Measurements from ENCODE around the gene METAP2. TPM values are rescaled to one million over a fixed set of nuclear protein-coding genes. Genes with fewer than 3 reads are reported as not detected.

METAP2 gene
- total and polyA plus RNA-seq, 2 experiments from 2014 or later = 55.6 to 64.3 TPM

DNA sequence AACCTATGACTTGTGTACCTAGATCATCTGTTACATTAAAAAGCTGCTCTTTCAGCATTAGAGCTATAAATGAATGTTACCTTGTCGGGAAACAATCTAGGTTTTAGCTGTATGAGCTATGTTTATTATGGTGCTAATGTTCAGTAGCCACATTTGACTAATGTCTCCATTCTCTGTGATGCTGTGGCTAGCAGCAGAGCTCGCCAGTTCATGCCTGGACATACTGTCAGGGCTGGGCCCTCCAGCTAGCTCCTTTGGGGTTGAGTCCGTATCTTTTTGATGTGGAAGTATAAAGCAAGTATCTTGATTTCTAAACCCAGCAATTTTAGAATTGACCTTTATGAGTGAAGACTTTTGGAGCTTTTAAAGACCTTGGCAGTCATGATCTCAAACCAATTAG, 41.2 kb downstream of the METAP2 start:
- Histone ChIP-seq H3K9me2 (ENCODE audit: insufficient read depth) (no peaks in the 10 kb centered on the region), H3K79me2 (ENCODE audit: insufficient read depth) (peaks cover 4% of the 10 kb centered on the region; the same call in 1 of the 2 replicates), H3K4me2 (ENCODE audit: unreplicated experiment) (no peak overlapping the region), H3K27ac (no peak overlapping the region), H3F3A (ENCODE audit: insufficient read depth) (peaks cover 16% of the 10 kb centered on the region), H2AFZ (no peak overlapping the region), H3K9me3 (ENCODE audit: low read depth) (no peaks in the 10 kb centered on the region), H3K36me3 (ENCODE audit: low read depth) (peaks cover 44% of the 10 kb centered on the region), H3K4me3 (no peak overlapping the region), H3K9ac (no peak overlapping the region), H4K20me1 (ENCODE audit: insufficient read depth) (no peaks in the 10 kb centered on the region), H3K27me3 (replicated peaks; ENCODE audit: insufficient read depth) (no peaks in the 10 kb centered on the region), H3K4me1 (ENCODE audit: insufficient read depth) (no peaks in the 10 kb centered on the region)
- DNase-seq = no peak
- TF ChIP-seq EZH2phosphoT487 (IDR thresholded peaks at IDR 0.05; ENCODE audit: insufficient read depth, low read depth) = no peak
- 97 to 100% methylated on average over 3 of the region's 3 CpGs for WGBS, 2 experiments (ENCODE audit: low coverage in 1 of 2, low lambda C conversion rate in 2 of 2, missing lambda C conversion rate in 2 of 2)
- in situ Hi-C loops (cut with MboI) = no loop called here

- in situ Hi-C loops (cut with MboI) = no loop called here
- Histone ChIP-seq H3K79me2 (ENCODE audit: insufficient read depth) (no peaks in the 10 kb centered on the region), H3K4me2 (ENCODE audit: unreplicated experiment) (no peak overlapping the region), H3K9ac (no peak overlapping the region), H3K4me1 (ENCODE audit: insufficient read depth) (no peaks in the 10 kb centered on the region), H3F3A (ENCODE audit: insufficient read depth) (peaks cover 16% of the 10 kb centered on the region), H2AFZ (no peak overlapping the region), H3K27ac (no peak overlapping the region), H3K27me3 (replicated peaks; ENCODE audit: insufficient read depth) (no peaks in the 10 kb centered on the region), H3K9me2 (ENCODE audit: insufficient read depth) (no peaks in the 10 kb centered on the region), H3K9me3 (ENCODE audit: low read depth) (no peaks in the 10 kb centered on the region), H3K36me3 (ENCODE audit: low read depth) (peaks cover 40% of the 10 kb centered on the region), H3K4me3 (no peak overlapping the region), H4K20me1 (ENCODE audit: insufficient read depth) (no peaks in the 10 kb centered on the region)
- DNase-seq = no peak
- TF ChIP-seq EZH2phosphoT487 (IDR thresholded peaks at IDR 0.05; ENCODE audit: insufficient read depth, low read depth) (no peak), EZH2 (IDR thresholded peaks at IDR 0.05; ENCODE audit: insufficient read depth, poor library complexity, severe bottlenecking) (no peak)
These were observed 42.8 kb downstream of the METAP2 start for GRCh38 chr12:95516757-95517156.

DNA sequence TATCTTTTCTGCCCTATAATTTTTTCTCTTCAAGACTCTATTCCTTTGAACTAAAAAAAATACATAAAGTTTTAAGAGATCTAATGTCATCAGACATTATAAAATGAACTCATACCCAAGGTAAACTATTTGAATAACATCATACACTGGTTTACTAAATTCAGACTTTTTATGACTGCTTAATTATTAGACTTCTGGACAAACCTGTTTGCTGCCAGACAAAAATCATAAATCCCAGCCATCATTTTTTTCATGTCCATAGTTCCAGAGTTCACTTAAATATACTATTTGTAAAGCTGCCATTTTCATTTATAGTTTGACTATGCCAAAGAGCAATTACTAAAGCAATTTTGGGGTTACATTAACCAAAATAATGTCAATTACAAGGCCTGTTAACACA, 43.3 kb downstream of the METAP2 start:
- Histone ChIP-seq H3K9me3 (ENCODE audit: low read depth) (no peaks in the 10 kb centered on the region), H2AFZ (no peak overlapping the region), H3K27ac (no peak overlapping the region), H3K4me1 (ENCODE audit: insufficient read depth) (no peaks in the 10 kb centered on the region), H3K4me2 (ENCODE audit: unreplicated experiment) (no peak overlapping the region), H3K9ac (no peak overlapping the region), H3K36me3 (ENCODE audit: low read depth) (peaks cover 35% of the 10 kb centered on the region), H3K27me3 (replicated peaks; ENCODE audit: insufficient read depth) (no peaks in the 10 kb centered on the region), H3K4me3 (no peak overlapping the region), H3K9me2 (ENCODE audit: insufficient read depth) (no peaks in the 10 kb centered on the region), H3F3A (ENCODE audit: insufficient read depth) (peaks cover 16% of the 10 kb centered on the region), H3K79me2 (ENCODE audit: insufficient read depth) (no peaks in the 10 kb centered on the region), H4K20me1 (ENCODE audit: insufficient read depth) (no peaks in the 10 kb centered on the region)
- in situ Hi-C loops (cut with MboI) = no loop called here
- no peak for TF ChIP-seq EZH2phosphoT487 (IDR thresholded peaks at IDR 0.05; ENCODE audit: insufficient read depth, low read depth)
- TF ChIP-seq EZH2 (IDR thresholded peaks at IDR 0.05; ENCODE audit: insufficient read depth, poor library complexity, severe bottlenecking) = no peak
- DNase-seq = no peak

GRCh38 chr12:95518944-95519343, 45.0 kb downstream of the METAP2 start:
- no peaks in the 10 kb centered on the region for H3K4me1 ChIP-seq (ENCODE audit: insufficient read depth)
- H3K4me3 ChIP-seq = no peak overlapping the region
- in situ Hi-C loops (cut with MboI) = no loop called here
- no peaks in the 10 kb centered on the region for H3K9me2 ChIP-seq (ENCODE audit: insufficient read depth)
- no peaks in the 10 kb centered on the region for H4K20me1 ChIP-seq (ENCODE audit: insufficient read depth)
- H3F3A ChIP-seq (ENCODE audit: insufficient read depth) = peaks cover 16% of the 10 kb centered on the region
- H3K4me2 ChIP-seq (ENCODE audit: unreplicated experiment) = no peak overlapping the region
- H3K36me3 ChIP-seq (ENCODE audit: low read depth) = peaks cover 19% of the 10 kb centered on the region
- no peaks in the 10 kb centered on the region for H3K27me3 ChIP-seq (replicated peaks; ENCODE audit: insufficient read depth)
- TF ChIP-seq EZH2 (IDR thresholded peaks at IDR 0.05; ENCODE audit: insufficient read depth, poor library complexity, severe bottlenecking) = no peak
- no peak for TF ChIP-seq EZH2phosphoT487 (IDR thresholded peaks at IDR 0.05; ENCODE audit: insufficient read depth, low read depth)
- H3K27ac ChIP-seq = no peak overlapping the region
- H3K79me2 ChIP-seq (ENCODE audit: insufficient read depth) = no peaks in the 10 kb centered on the region
- no peak for DNase-seq
- H2AFZ ChIP-seq = no peak overlapping the region
- H3K9ac ChIP-seq = no peak overlapping the region
- H3K9me3 ChIP-seq (ENCODE audit: low read depth) = no peaks in the 10 kb centered on the region

- no peak overlapping the region for H3K9ac ChIP-seq
- WGBS, 2 experiments (ENCODE audit: low coverage in 1 of 2, low lambda C conversion rate in 2 of 2, missing lambda C conversion rate in 2 of 2) = 97 to 98% methylated on average over 6 of the region's 6 CpGs
- no peak for TF ChIP-seq EZH2phosphoT487 (IDR thresholded peaks at IDR 0.05; ENCODE audit: insufficient read depth, low read depth)
- no peak for TF ChIP-seq EZH2 (IDR thresholded peaks at IDR 0.05; ENCODE audit: insufficient read depth, poor library complexity, severe bottlenecking)
- H3K79me2 ChIP-seq (ENCODE audit: insufficient read depth) = no peaks in the 10 kb centered on the region
- H3K9me3 ChIP-seq (ENCODE audit: low read depth) = no peaks in the 10 kb centered on the region
- H3K4me1 ChIP-seq (ENCODE audit: insufficient read depth) = no peaks in the 10 kb centered on the region
- no peaks in the 10 kb centered on the region for H4K20me1 ChIP-seq (ENCODE audit: insufficient read depth)
- no peak overlapping the region for H3K27ac ChIP-seq
- H3K27me3 ChIP-seq (replicated peaks; ENCODE audit: insufficient read depth) = no peaks in the 10 kb centered on the region
- DNase-seq = no peak
- in situ Hi-C loops (cut with MboI) = no loop called here
- no peak overlapping the region for H3K4me2 ChIP-seq (ENCODE audit: unreplicated experiment)
- peaks cover 5% of the 10 kb centered on the region; the same call in 1 of the 2 replicates for H3K36me3 ChIP-seq (ENCODE audit: low read depth)
- no peaks in the 10 kb centered on the region for H3K9me2 ChIP-seq (ENCODE audit: insufficient read depth)
- peaks cover 16% of the 10 kb centered on the region for H3F3A ChIP-seq (ENCODE audit: insufficient read depth)
- no peak overlapping the region for H3K4me3 ChIP-seq
- no peak overlapping the region for H2AFZ ChIP-seq
These were observed 46.9 kb downstream of the METAP2 start for GRCh38 chr12:95520816-95521215.

Measured in GM23248 (cell line).